Kidney tubule cell (primary cell): ENCODE data around the gene CDKN1C.

Experiments
- DNase-seq: peaks from one replicate; pipeline ENCODE4 v3.0.0-alpha.2; 2018; ENCODE audit warnings: low spot score

CDKN1C gene

GRCh38 chr11:2846470-2846869 is 39.1 kb downstream of the CDKN1C start:
- no peak for DNase-seq

- no peak for DNase-seq
Measured at GRCh38 chr11:2846056-2846455, 39.5 kb downstream of the CDKN1C start.

DNA sequence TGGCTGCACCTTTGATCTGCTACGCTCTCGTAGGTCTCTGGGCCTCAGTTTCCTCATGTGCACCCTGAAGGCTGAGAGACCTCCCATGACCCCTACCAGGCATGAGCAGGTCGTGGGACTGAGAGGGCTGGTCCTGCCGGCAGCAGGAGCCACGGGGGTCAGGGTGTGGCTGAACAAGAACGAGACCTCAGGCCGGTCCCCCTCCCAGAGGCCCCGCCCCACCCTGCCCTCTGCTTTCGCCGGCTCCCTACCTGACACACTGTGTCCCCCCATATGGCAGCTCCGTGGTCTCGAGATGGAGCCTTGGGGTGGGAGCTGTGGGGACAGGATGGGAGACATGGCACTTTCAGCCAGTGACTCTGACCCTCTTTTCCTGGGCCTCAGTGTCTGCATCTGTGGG is 40.6 kb downstream of the CDKN1C start:
- no peak for DNase-seq

- DNase-seq = no peak
Measured at GRCh38 chr11:2844116-2844842, 41.3 kb downstream of the CDKN1C start.

GRCh38 chr11:2843551-2843950 is 42.0 kb downstream of the CDKN1C start:
- DNase-seq = no peak

GRCh38 chr11:2842876-2843275 is 42.7 kb downstream of the CDKN1C start:
- no peak for DNase-seq

DNA sequence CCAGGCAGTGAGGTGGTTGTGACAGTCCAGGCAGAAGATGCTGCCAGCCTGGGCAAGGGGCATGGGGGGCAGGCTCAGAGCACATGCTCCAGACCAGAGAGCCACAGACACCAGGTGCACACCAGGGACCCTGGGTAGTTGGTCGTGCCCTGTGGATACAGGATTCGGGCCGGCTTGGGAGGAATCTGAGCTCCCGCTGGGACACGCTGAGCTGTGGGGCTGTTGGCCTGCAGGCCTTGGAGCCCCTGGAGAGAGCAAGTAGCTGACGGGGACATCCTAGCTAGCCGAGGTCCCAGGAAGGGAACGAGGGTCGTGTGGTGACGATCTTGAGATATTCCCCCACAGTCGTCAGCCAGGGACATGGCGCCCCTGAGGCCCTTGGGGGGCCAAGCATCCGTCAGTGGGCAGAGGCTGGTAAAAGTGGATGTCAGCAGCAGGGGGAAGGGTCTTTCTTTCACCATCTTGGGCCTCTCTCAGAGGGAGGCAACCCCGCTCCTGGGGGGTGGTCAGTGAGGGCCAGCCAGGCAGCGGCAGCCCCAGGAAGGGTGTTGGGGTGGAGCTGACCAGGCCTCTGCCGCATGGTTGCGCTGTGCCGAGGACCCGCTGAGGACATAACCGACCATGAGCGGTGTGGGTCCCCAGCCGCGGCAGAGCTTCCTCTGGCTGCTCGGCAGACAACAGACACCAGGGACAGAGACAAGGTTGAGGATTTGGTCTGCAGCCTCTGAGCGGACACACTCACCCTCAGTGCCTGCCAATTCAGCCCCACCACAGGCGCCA is 44.0 kb downstream of the CDKN1C start:
- DNase-seq = no peak

DNA sequence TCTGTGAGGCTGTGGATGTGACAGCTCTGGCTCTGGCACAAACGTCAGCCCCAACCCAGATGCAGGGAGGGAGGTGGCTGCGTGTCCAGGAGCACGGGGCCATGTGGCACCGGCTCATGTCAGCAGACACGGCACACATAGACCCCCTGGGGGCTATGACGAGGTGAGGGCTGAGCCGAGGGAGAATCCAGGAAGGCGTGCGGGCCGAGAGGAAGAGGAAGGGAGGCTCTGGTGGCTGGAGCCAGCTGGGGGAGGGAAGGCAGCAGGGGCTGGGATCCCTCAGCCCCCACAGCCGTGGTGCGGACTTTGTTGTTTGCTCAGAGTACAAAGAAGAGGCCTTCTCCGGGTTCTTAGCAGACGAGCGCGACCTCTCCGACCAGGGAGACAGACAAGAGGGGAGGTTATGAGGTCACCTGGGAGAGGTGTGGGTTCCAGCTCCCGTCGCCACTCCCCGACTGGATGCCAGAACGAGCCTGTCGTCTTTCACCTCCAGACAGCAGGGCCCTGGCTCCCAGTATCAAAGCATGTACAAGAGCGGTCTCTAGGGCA is 46.1 kb downstream of the CDKN1C start:
- no peak for DNase-seq

GRCh38 chr11:2838676-2839294 is 46.8 kb downstream of the CDKN1C start:
- DNase-seq = no peak

DNA sequence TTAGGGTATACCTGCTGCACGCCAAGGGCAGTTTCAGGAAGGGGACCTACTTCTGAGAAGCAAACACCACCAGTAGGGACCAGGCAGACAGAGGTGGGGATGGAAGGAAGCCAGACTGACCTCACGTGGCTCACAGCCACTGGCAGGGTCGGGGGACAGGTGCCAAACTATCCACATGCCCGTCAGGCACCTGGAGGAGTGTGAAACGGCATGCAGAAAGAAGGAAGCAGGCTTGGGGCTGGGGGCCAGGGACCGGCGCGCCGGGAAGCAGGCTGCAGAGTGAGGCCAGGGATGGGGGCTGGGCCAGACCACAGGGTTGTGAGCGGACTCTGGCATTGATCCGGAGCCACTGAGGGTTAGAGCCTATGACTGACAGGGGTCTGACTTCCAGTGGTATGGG is 47.5 kb downstream of the CDKN1C start:
- no peak for DNase-seq

DNA sequence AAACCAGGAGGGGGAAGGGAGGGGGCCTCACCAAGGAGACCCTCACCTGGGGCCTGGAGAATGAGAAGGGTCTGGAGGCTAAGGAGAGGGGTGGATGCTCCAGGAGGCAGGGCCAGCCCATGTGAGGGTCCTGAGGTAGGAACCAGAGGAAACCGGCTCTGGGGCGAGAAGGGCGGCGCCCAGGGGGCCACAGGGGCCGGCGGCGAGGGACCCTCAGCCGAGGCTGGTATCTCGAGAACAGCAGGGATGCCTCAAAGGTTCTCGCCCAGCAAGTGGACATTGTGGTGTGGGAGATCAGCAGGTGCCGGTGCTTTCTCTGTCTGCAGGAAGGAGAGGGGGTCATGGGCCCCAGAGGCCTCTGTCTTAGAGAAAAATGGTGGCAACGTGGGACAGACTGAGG is 47.9 kb downstream of the CDKN1C start:
- DNase-seq = no peak

- DNase-seq = peak; percentile 12
Measured at GRCh38 chr11:2837096-2837601, 48.4 kb downstream of the CDKN1C start.

DNA sequence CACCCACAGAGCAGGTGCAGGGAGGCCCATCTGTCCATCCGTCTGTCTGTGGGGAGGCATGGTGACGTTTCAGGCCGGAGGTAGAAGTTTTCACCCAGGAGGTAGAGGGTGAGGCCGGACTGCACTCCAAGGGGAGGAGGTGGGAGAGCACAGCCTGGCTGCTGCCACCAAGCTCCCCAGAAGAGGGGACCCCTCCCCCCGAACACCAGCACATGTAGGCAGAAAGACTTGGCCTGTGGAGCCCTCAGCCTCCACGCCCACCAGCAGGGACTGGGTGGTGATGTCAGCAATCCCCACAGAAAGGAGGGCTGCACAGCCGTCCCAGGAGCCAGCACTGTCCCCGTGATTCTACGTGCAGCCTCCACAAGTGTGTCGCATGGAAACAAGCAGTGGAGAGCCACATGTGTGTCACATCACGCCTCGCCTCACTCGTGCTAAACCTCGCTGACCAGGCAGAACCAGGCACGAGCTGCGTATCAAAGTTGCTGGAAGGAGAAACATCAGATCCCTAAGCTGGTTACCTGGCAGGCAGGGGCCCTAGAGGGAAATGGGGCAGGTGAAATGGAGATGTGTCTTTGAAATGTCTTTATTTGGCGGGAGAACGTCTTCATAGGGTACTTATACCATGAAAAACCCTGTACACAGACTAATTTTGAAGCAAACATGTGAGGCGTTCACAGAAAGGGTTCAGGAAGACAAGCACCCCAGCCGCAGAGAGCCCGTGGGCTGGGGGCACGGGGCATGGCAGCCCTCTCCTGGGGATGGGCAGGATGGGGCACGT is 49.1 kb downstream of the CDKN1C start:
- no peak for DNase-seq

GRCh38 chr11:2835751-2836150 is 49.8 kb downstream of the CDKN1C start:
- no peak for DNase-seq

DNA sequence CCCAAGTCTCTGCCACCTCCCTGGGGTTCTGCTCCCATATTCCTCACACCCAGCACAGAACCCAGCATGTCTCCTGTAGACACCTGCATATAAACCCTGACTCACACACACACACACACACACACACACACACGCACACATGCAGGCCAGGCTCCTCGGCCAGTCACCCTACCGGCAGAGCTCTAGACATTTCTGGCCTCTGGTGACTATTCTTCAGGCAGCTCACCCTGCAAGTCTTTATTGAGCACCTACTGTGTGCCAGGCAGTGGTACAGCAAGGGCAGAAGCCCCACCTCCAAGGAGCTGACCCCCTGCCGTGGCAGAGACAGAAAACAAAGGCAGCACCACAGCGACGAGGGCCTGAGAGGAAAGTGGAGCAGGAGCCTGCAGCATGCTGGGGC is 50.3 kb downstream of the CDKN1C start:
- peak; percentile 30 for DNase-seq

- DNase-seq = no peak
Measured at GRCh38 chr11:2834503-2835273, 50.9 kb downstream of the CDKN1C start.

GRCh38 chr11:2833716-2834502 is 51.7 kb downstream of the CDKN1C start:
- no peak for DNase-seq
